Brain pericyte (primary cell): Measurements from ENCODE around the gene RPL36.
"Not testable (repeated sequence)": the region's sequence is repeated elsewhere in the genome, so short reads cannot be mapped to it uniquely, and the experiment has no call there.

ENCODE experiments used
- DNase-seq: peaks from one replicate; pipeline ENCODE4 v3.0.0-alpha.2; 2012; ENCODE audit warnings: low read depth, low spot score

RPL36 gene

DNA sequence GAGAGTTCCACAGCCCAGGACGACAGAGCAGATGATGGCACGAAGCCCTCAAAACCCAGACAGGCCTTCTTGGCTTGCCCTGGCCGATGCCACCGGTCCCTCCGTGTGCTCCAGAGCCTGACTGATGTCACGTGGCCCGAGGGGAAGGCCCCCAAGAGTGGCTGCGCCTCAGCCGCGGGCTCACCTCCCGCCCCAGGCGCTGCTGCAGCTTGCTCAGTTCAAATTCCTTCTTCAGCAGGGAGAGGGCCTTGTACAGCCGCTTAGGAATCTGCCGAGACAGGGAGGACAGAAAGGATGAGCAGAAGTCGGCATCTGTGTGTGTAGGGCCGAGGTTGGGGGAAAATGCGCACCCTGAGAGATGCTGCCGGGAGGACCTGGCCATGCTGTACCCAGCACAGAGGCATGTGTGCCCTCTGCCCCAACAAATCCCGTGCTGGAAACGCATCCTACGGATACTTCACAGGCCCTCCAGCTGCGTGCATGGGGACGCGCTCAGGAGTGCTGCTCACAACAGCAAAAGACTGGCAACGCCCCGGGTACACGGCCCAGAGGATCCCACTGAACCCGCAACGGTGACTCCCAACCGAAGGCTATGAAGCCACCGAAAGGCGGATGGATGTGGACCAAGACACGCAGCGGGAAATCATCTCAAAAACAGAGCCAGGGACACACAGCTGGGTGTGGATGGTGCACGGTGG, 16.9 kb downstream of the RPL36 start:
- no peak for DNase-seq

DNA sequence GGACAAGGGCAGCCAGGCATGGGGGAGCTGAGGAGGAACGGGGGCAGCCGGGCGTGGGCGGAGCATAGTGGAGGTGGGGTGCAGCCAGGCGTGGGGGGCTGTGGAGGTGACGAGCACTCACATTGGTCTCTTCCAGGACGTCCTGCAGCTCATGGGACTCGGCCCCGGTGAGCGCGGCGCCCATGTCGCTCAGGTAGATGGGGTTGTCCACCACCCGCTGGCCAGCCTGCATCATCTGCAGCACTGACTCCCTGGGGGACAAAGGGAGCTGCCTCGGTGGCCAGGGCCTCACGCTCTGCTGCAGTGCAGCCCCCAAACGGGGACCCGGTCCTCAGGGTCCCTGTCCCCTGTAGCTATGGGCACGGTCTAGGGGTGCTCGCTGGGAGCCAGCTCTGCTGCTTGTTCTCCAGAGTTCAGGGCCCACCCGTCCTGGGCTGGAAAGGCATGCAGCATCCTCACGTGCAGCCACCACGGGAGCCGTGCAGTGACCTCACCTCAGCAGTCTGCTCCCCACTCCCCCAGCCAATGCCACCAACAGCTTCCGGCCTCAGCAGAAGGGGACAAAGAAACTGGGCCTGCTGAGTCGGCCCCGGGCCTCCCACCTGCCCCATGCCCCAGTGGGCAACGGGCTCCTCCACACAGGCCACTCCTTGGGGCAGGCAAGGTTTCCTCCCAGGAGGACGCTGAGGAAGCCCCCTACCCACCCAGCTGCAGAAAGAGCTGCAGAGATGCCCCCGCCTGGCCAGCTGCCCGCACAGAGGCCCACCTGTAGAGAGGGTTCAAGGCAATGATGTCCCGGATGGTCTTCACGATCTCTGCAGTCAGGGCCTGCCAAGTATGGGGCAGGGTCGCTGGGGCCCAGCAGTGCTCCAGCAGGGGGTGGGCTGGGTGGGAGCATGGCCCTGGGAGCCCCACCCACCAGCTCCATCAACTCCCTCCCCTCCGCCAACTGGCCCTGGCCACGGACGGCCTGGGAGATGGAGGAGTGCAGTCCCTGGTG, 17.8 kb downstream of the RPL36 start:
- DNase-seq, result no peak

DNA sequence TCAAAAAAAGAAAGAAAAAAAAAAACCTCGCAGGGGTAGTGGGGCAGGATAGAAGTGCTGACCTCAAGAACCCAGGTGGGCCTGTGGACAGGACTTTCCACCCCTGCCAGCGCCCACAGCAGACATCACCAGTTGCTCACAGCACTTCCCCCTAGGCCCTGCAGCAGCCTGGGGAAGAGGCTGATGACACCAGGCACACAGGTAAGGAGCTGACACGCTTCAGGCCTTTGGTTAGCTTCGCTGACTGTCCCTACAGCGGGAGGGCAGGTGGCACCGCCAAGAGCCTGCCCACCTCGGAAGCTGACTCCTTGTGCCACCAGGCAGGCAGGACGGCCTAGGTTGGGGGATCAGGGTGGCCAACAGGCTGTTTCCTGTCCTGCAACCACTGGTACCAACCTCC, 20.9 kb downstream of the RPL36 start:
- DNase-seq, result no peak

DNA sequence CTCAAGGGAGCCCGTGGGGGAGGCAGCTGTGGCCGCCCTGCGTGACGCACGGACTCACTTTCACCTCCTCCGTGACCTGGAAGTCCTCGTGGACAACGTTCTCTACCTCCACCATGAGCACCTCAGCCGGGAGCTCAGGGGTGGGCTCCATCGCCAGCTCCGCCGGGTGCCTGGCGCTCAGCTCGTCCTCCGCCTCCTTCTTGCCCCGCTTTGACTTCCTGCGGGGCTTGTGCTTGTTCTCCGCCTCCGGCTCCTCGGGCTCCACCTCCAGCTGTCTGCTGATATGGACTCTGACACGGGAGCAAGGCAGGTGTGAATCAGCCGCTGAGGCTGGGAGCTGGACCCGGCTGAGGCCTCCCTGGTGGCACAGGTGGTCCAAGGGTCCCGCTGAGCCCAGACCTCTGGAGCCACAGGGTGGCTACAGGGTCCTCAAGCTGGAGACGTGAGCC, 21.6 kb downstream of the RPL36 start:
- no peak for DNase-seq

DNA sequence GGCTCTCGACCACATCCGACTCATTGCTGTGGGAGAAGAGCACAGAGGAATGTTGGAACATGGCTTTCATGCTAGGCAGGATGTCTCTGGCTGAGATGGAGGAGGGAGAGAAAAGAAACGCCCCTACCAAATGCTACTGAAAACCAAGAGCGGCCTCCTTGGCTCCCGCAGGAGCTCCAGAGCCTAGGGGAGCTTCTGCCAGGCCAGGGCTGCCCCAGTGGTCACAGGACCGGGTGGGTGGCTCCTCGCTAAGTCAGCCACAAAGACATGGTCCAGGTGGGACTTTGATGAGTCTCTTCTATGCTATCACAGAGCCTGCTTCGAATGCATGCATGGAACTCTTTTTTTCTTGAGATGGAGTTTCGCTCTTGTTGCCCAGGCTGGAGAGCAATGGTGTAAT, 23.1 kb downstream of the RPL36 start:
- DNase-seq, result no peak

DNA sequence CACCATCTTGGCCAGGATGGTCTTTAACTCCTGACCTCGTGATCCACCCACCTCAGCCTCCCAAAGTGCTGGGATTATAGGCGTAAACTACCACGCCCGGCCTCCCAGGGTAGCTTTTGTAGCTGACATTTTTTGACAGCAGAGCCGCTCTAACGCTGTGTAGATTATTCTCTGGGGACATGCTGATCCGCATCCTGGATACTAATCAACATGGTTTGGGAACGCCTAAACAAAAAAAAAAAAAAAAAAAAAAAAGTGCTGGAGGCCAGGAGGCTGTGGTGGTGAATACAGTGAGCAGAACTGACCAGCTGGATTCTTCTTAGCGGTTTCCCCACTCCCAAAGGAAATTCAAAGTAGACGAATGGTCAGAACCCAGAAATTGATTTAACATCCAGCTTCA, 24.7 kb downstream of the RPL36 start:
- no peak for DNase-seq

DNA sequence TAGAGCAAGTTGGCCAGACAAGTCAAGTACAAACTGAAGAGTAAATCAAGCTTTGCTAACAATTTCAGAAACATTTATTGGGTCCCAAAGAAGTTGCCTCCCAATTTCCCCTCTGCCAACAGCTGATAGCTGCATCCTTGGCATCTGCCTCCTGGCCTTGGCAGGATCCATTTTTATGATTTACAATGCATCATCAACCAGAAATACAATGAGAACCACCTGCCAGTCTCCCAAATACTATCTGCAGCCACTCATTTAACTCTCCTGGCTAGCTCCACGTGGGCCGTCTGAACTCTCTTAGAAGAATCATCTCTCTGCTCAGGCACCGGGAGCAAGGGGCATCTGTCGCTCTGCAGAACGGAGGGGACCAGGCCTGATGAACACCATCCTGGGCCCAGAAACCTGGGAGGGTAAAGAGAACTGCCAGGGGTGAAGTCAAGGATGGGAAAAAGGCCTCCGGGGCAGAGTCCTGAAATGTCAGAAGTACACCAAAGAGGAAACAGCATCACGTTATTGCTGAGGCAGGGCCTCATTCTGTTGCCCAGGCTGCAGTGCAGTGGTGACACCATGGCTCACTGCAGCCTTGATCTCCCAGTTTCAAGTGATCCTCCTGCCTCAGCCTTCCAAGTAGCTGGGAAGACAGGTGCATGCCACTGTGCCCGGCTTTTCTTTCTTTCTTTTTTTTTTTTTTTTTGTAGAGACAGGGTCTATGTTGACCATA, 27.3 kb downstream of the RPL36 start:
- DNase-seq, result no peak

DNA sequence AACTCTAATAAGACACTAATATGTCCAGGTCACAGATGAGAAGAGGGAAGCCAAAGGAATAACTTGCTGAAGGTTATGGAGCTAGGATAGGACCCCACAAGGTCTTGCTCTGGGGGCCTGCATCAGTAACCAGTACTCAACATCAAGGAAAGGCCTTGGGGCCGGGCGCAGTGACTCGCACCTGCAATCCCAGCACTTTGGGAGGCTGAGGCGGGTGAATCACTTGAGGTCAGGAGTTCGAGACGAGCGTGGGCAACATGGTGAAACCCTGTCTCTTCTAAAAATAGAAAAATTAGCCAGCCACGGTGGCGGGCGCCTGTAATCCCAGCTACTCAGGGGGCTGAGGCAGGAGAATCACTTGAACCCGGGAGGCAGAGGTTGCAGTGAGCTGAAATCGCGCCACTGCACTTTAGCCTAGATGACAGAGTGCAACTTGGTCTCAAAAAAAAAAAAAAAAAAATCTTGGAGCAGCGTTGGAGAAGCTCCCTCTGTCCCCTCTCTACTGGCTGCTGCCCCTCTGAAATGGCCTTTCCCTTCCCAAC, 28.0 kb downstream of the RPL36 start:
- no peak for DNase-seq

DNA sequence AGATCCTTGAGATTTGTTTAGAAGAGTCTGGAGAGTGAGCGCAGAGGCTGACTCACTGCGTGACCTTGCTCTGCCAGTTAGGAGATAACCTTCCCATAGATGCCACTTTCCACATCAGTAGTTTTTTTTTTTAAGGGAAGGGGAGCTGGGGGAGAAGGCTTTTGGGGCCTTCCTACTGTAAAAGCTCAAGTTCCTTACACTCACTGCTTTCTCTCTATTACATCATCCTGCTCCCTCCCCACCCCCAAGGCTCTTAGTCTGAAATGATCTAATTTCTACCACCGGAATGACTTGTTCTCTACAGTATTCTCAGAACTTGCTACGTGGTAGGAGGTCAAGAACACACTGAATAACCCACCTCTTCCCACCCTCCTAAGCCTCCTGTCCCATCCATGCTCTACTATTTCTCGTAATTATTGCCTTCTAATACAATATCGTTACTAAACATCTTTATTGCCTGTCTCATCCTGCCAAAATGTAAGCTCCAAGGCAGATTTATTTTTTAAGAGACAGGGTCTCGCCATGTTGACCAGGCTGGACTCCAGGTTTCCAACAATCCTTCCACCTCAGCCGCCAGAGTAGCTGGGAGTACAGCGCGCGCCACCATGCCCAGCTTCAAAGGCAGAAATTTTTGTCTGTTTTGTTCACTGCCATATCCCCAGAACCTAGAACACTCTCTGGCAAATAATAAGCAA, 28.6 kb downstream of the RPL36 start:
- DNase-seq, result no peak

DNA sequence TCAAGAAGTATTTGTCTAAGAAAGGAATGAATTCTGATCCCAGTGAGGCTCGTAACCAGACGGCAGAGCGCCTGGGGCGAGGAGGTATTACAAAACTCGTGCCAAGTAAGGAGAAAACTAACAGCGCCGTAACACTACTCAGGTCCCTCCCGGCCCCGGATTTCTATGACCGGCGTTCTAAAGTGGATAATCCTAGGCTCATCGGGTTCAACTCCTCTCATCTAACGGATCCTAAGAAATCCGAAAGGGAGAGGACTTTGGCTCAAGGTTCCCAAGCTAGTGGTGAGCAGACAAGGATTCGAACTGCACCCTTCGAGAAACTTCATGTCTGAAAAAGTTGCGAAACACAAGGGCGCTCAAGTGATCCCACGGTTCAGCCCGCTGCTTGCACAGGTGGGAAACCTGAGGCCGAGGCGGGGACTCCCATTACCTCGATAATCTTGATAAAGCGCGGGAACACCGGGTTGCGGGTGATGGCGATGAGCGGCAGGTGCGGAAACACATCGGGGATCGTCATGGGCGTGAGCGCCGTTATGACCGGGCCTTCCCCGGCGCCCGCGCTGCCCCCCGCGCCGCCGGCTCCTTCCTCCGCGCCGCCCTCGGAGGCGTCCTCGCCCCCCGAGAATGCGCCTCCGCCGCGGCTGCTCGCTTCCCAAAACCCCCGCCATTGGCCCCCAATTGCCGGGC, 29.3 kb downstream of the RPL36 start:
- no peak for DNase-seq

DNA sequence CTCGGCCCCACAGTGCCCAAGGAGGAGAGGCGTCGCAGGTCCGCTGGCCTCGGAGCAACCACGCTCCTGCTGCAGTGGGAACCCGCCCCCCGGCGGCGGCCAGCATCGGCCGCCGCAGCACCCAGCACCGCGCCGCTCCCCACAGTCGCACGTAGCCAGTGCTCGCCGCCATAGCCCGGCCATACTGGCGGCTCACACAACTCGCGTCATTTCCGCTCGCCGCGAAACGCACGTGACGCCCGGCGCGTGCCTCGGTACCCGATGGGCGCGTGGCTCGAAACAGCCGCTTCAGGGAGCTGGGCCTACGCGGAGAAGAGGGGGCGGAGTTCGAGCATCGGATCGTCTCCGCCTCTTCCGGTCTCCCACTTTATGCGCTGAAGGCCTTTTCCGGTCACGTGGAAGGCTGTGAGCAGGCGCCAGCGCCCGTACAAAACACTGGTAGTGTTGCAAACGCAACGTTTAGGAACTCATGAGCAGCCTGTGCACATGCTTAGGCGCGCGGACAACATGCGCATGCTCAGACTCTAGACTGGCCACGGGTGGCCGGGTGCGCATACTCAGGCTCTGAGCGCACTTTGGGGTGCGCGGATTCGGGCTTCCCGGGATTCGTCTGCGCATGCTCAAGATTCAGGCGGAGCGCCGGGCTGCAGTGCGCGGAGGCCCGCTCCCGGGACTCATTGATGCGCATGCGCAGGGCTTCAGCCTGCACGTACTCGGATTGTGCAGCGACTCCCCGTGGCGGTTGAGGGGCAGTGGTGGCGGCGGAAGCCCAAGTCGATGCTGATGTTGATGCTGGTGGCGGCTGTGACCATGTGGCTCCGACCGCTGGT, 30.1 kb downstream of the RPL36 start, which contains the start of the genes CATSPERD and LONP1:
Gene CATSPERD (plus strand): TSS at position 677 of the 830 bp plus-strand sequence. CDS start 101 bp downstream, at position 778.
Gene LONP1 (minus strand): TSS at position 186 of the 830 bp plus-strand sequence. CDS start 14 bp downstream, at position 172.
- peak; percentile 98 for DNase-seq

DNA sequence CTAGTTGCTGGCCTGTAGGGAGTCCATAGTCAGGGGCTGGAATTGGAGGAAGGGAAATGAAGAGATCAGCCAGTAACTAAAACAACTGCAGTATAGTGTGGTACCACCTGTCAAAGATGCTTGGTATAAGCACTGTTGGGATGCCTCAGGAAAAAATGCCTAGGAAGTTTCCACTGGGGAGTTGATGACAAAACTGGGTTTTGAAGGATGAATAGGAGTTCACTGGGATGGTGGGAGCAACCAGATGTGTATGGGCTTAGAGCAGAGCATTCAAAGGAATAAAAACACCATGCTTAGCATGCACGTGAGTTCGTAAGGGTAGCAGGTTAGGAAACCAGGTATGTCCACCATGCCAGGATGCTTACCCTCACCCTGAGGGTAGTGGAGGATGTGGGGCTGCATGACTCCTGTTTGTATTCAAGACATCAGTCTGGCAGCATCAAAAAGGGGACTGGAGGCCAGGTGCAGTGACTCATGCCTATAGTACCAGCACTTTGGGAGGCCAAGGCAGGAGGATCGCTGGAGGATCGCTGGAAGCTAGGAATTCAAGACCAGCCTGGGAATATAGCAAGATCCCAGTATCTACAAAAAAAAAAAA, 37.5 kb downstream of the RPL36 start:
- no peak for DNase-seq

DNA sequence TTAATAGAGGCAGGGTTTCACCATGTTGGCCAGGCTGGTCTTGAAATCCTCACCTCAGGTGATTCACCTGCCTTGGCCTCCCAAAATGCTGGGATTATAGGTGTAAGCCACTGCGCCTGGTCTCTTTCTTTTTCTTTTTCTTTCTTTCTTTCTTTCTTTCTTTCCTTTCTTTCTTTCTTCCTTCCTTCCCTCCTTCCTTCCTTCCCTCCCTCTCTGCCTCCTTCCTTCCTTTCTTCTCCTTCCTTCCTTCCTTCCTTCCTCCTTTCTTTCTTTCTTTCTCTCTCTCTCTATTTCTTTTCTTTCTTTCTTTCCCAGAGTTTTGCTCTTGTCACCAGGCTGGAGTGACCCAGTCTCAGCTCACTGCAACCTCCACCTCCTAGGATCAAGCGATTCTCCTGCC, 43.1 kb downstream of the RPL36 start:
- DNase-seq, result not testable (repeated sequence)

DNA sequence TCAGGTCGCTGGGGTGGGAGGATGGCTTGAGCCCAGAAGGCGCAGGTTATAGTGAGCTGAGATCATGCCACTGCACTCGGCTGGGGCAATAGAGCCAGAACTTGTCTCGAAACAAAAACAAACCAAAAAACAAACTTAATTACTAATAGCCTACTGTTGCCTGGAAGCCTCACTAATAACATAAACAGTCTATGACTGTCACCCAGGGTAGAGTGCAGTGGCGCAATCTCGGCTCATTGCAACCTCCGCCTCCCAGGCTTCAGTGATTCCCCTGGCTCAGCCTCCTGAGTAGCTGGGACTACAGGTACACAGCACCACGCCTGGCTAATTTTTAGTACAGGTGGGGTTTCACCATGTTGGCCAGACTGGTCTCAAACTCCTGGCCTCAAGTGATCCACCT, 48.3 kb downstream of the RPL36 start:
- DNase-seq, result no peak
